Heart right ventricle (tissue), 16 donors: Measurements from ENCODE around the gene ALCAM. TPM values are rescaled to one million over a fixed set of nuclear protein-coding genes. Genes with fewer than 3 reads are reported as not detected.

ENCODE experiments used
- ATAC-seq, 8 donors: fragments of 200-7000 bp; cut with Tn5 transposase; one replicate each; pipeline ENCODE4 v1.9.1; 2020; ENCODE audit warnings: mild to moderate bottlenecking in 8 of 8, moderate library complexity in 8 of 8, moderate number of reproducible peaks in 1 of 8
- DNase-seq, 2 donors: peaks; one replicate each; pipeline ENCODE4 v3.0.0-alpha.2; 2020
- H3K27ac ChIP-seq, 10 donors: fragments of 200-600 bp; sonication (generic) in 2 of 10; one replicate each; pipeline versions ENCODE4 v1.5.0 to v1.8.0; 2020 to 2022; ENCODE audit warnings: mild to moderate bottlenecking in 3 of 10
- H3K27me3 ChIP-seq, 7 donors: fragments of 200-600 bp; one replicate each; pipeline ENCODE4 v1.8.0; 2021 to 2022; ENCODE audit warnings: mild to moderate bottlenecking in 2 of 7
- H3K36me3 ChIP-seq, 9 donors: fragments of 200-600 bp; sonication (generic) in 1 of 9; one replicate each; pipeline versions ENCODE4 v1.5.0 to v1.8.0; 2020 to 2022; ENCODE audit warnings: mild to moderate bottlenecking in 2 of 9
- H3K4me1 ChIP-seq, 9 donors: fragments of 200-600 bp; sonication (generic) in 1 of 9; one replicate each; pipeline versions ENCODE4 v1.5.0 to v1.8.0; 2020 to 2022; ENCODE audit warnings: mild to moderate bottlenecking in 4 of 9
- H3K4me3 ChIP-seq, 10 donors: fragments of 200-600 bp; sonication (generic) in 2 of 10; one replicate each; pipeline versions ENCODE4 v1.5.0 to v1.8.0; 2020 to 2022; ENCODE audit warnings: mild to moderate bottlenecking in 7 of 10, moderate library complexity in 2 of 10
- H3K9me3 ChIP-seq, 11 donors: fragments of 200-600 bp in 10 of 11; sonication (generic) in 2 of 11; one replicate each; pipeline versions ENCODE4 v1.5.0 to v1.8.0; 2013 to 2022; ENCODE audit warnings: mild to moderate bottlenecking in 2 of 11, control low read depth in 1 of 11, moderate library complexity in 1 of 11
- CTCF ChIP-seq, 9 donors: fragments of 200-600 bp; sonication (generic) in 2 of 9; IDR thresholded peaks; one replicate each; pipeline versions ENCODE4 v1.5.0 to v1.8.0; 2021 to 2022; ENCODE audit warnings: antibody characterized with exemption in 9 of 9, mild to moderate bottlenecking in 5 of 9, moderate library complexity in 1 of 9
- WGBS, 2 donors: extraction: QIAGEN DNeasy Blood & Tissue Kit; methylation state at CpG; one replicate each; pipeline ENCODE4 v1.1.7; 2013; ENCODE audit warnings: inconsistent platforms in 1 of 2; 5-methylcytosine and 5-hydroxymethylcytosine counted together
- intact Hi-C, 10 donors: fragments of 100-400 bp; cut with DNase I; formaldehyde crosslinking; loops; one replicate each; pipeline versions ENCODE4 v1.11.1 to v1.14.2; 2022
- polyA plus RNA-seq, 2 donors: library from polyadenylated mRNA; stranded (reverse); fragments of 200-250 nt; gene quantifications; one replicate each; pipeline ENCODE4 v1.2.3, GENCODE V29; 2013
- total RNA-seq, 10 donors: library from RNA; stranded (reverse); fragmentation: NEBNext Ultra II Directional in 3 of 10; extraction: Animal tissue kit (Norgen Biotek cat#: 25700) in 3 of 10; gene quantifications; one replicate each; pipeline versions ENCODE4 v1.2.1 to v1.2.4, GENCODE V29; 2021 to 2023
- donor health status: Arrhythmogenic right ventricular cardiomyopathy.
- donor health status: ischemic (EF 13 %, LVEDD 7.1; RV severe dilation, severe dysfunction).
- donor health status: healthy with polysubstance abuse.
- donor health status: DM: no; HTN: yes; CAD: no.
- donor health status: DM: no; HTN: no; CAD: no.
- donor health status: ischemic (EF 25% LVEDD 6.9; RV normal size, moderate dysfunction).
- donor health status: ischemic (EF 25% LVEDD 5.7; RV mildly dilated, moderate dysfunction).
- donor health status: healthy.
- donor health status: DM: yes; HTN: yes; CAD: no.
- donor health status: Ischemic cardiomyopathy.
- donor health status: ischemic (EF 35%, LVEDD 5.7; RV mildly dilated, moderate dysfunction).
- donor health status: nonischemic (EF 11% LVEDD 7.7; RV severe dilation, severe dysfunction).
- donor health status: DM: yes; HTN: yes; CAD: no.
- donor health status: PGD.
- donor health status: ischemic (EF 29% LVEDD 5.4; RV normal size, mild dysfunction).
- donor health status: nonischemic (EF 23%, LVEDD 6.1; RV moderate dilation, normal function).

ALCAM gene
- total and polyA plus RNA-seq, 12 donors: 1.3 to 23.9 (median 3.6) TPM

- H3K9me3 ChIP-seq: no peaks in the 10 kb centered on the region
- no peaks in the 10 kb centered on the region for H3K27me3 ChIP-seq
- H3K36me3 ChIP-seq: no peaks in the 10 kb centered on the region
- no peaks in the 10 kb centered on the region for H3K4me1 ChIP-seq
- no peak for TF ChIP-seq CTCF (IDR thresholded peaks at IDR 0.05)
- no peak overlapping the region for H3K27ac ChIP-seq
- no peak for ATAC-seq
- no peak overlapping the region for H3K4me3 ChIP-seq
- intact Hi-C loops: no loop called here
- DNase-seq: no peak
- WGBS, 2 donors: 96 to 98% methylated on average over 2 of the region's 2 CpGs
Measured at GRCh38 chr3:105532251-105532650, 165.5 kb downstream of the ALCAM start.

- intact Hi-C loops: no loop called here
- H3K27ac ChIP-seq: no peak overlapping the region
- no peaks in the 10 kb centered on the region for H3K9me3 ChIP-seq
- no peaks in the 10 kb centered on the region for H3K36me3 ChIP-seq
- no peaks in the 10 kb centered on the region for H3K4me1 ChIP-seq
- H3K4me3 ChIP-seq: no peak overlapping the region
- no peaks in the 10 kb centered on the region for H3K27me3 ChIP-seq
- DNase-seq (no peak), ATAC-seq (no peak)
- WGBS, 2 donors: 88 to 90% methylated on average over 3 of the region's 3 CpGs
- TF ChIP-seq CTCF (IDR thresholded peaks at IDR 0.05): no peak
Measured at GRCh38 chr3:105533960-105534359, 167.3 kb downstream of the ALCAM start.

GRCh38 chr3:105534491-105534890 is 167.8 kb downstream of the ALCAM start:
- WGBS, 2 donors: 88 to 91% methylated on average over 5 of the region's 5 CpGs
- ATAC-seq: no peak
- no peak for DNase-seq
- no peaks in the 10 kb centered on the region for H3K27me3 ChIP-seq
- no peak for TF ChIP-seq CTCF (IDR thresholded peaks at IDR 0.05)
- no peaks in the 10 kb centered on the region for H3K9me3 ChIP-seq
- no peak overlapping the region for H3K4me3 ChIP-seq
- intact Hi-C loops: no loop called here
- no peaks in the 10 kb centered on the region for H3K36me3 ChIP-seq
- no peak overlapping the region for H3K27ac ChIP-seq
- no peaks in the 10 kb centered on the region for H3K4me1 ChIP-seq

- WGBS, 2 donors: 71 to 74% methylated on average over 1 of the region's 1 CpG
- H3K27me3 ChIP-seq: no peaks in the 10 kb centered on the region
- H3K36me3 ChIP-seq: peaks cover 0 to 5% (median 0%) of the 10 kb centered on the region in 9 donors
- no peak for DNase-seq
- H3K4me3 ChIP-seq: no peak overlapping the region
- TF ChIP-seq CTCF (IDR thresholded peaks at IDR 0.05): no peak
- H3K4me1 ChIP-seq: no peaks in the 10 kb centered on the region
- no peak for ATAC-seq
- H3K9me3 ChIP-seq: no peaks in the 10 kb centered on the region
- H3K27ac ChIP-seq: no peak overlapping the region
- intact Hi-C loops: no loop called here
Measured at GRCh38 chr3:105537371-105538080, 170.8 kb downstream of the ALCAM start.
